KBM-7 (cell line): ENCODE data around the gene PDCL3.

Source experiments
- DNase-seq: peaks from one replicate; pipeline ENCODE4 v3.0.0-alpha.2; 2015
- in situ Hi-C: fragments of 300-500 bp; cut with MboI; formaldehyde crosslinking; loops from 2 replicates; pipeline ENCODE4 v1.14.3; 2020; ENCODE audit warnings: low sequenced_read_pairs, low pct_unique_long_range_greater_than_20kb, mixed read lengths

The PDCL3 gene

DNA sequence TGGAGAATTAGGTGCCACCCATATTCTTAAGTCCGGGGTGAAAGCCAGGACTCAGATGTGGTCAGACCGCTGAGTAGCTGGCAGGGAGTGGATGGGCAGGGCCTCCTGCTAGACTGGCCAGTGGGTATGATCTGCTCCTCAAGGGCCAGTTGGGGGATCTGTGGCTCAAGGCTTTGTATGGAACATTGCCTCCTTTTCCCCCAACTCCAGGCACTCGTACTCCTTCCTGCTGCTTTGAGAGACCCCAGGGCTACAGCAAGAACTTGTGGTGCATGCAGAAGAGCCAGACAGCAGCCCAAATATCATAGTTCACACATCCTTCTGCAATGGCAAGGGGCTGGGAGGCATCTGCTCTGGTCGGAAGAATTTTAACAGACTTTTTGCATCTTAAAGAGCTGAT is 61.7 kb downstream of the PDCL3 start:
- in situ Hi-C loops, result loop anchor here (25.0 kb wide), 2 partner anchors 363 to 538 kb away; partner anchors contain the start of gene TBC1D8
- DNase-seq, result no peak

GRCh38 chr2:100625717-100626116 is 62.9 kb downstream of the PDCL3 start:
- DNase-seq, result no peak
- in situ Hi-C loops, result no loop called here
